Suprapubic skin (tissue), 3 donors: Measurements from ENCODE around the gene KIAA0930.

Experiments used
- POLR2A ChIP-seq, 2 donors: fragments of 450-650 bp; IDR thresholded peaks; one replicate each; pipeline ENCODE4 v1.6.1; 2017; ENCODE audit warnings: antibody characterized with exemption in 2 of 2, mild to moderate bottlenecking in 2 of 2, moderate library complexity in 2 of 2
- TF ChIP-seq, protein P1 (sequence below), 2 donors: fragments of 200-600 bp in 1 of 2; fragments of 450-650 bp in 1 of 2; sonication (generic) in 1 of 2; IDR thresholded peaks; one replicate each; pipeline ENCODE4 v1.5.1; 2016 to 2019; ENCODE audit warnings: antibody characterized with exemption in 2 of 2, mild to moderate bottlenecking in 1 of 2, moderate library complexity in 1 of 2

DNA sequence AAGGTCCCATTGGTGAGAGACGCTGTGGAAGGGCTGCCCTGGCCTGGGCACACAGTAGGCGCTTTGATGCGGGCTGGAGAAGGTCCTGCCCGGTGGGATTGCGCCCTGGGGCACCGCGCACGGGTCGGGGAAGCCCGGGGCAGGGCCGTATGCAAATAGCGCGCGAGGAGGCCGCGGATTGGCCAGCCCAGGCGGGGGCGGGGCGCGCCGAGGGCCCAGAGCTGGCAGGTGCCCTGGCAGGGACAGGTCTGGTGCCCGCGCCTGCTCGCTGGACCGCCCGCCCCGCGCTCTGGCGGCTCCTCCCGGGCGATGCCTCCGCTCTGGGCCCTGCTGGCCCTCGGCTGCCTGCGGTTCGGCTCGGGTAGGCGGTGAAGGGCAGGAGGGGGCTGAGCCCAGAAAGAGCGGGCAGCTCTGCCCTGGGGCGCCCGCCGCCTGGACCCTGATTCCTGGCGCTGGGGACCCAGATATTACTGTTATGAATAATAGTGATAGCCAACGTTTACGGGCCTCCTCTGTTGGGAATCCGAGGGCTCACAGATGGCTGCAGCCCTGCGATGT is 44.1 kb upstream of the KIAA0930 start, which contains the start of gene UPK3A:
- TF ChIP-seq, protein P1, sequence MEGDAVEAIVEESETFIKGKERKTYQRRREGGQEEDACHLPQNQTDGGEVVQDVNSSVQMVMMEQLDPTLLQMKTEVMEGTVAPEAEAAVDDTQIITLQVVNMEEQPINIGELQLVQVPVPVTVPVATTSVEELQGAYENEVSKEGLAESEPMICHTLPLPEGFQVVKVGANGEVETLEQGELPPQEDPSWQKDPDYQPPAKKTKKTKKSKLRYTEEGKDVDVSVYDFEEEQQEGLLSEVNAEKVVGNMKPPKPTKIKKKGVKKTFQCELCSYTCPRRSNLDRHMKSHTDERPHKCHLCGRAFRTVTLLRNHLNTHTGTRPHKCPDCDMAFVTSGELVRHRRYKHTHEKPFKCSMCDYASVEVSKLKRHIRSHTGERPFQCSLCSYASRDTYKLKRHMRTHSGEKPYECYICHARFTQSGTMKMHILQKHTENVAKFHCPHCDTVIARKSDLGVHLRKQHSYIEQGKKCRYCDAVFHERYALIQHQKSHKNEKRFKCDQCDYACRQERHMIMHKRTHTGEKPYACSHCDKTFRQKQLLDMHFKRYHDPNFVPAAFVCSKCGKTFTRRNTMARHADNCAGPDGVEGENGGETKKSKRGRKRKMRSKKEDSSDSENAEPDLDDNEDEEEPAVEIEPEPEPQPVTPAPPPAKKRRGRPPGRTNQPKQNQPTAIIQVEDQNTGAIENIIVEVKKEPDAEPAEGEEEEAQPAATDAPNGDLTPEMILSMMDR (IDR thresholded peaks at IDR 0.05) = no peak
- no peak for TF ChIP-seq POLR2A (IDR thresholded peaks at IDR 0.05)
